GM12864 (cell line): ENCODE results near the gene STK38.

Experiments used
- DNase-seq: peaks from one replicate; pipeline ENCODE4 v3.0.0-alpha.2; 2011; ENCODE audit warnings: low read depth
- H3K4me3 ChIP-seq: 2 replicates; pipeline ENCODE4 v1.5.1; 2011; ENCODE audit warnings: mild to moderate bottlenecking, low read depth, low read length, control low read depth
- CTCF ChIP-seq: IDR thresholded peaks from 2 replicates; pipeline ENCODE4 v1.5.1; 2011; ENCODE audit warnings: low read depth, mild to moderate bottlenecking, moderate library complexity, low read length, control low read depth, inconsistent platforms; ENCODE audit errors: missing control alignments

Gene STK38

GRCh38 chr6:36478051-36478526 lies 69.2 kb downstream of the STK38 start:
- TF ChIP-seq CTCF: no peak
- DNase-seq: no peak
- H3K4me3 ChIP-seq: no peak overlapping the region

- H3K4me3 ChIP-seq: no peak overlapping the region
- DNase-seq: no peak
- TF ChIP-seq CTCF: no peak
Observed at GRCh38 chr6:36469946-36470345, 77.3 kb downstream of the STK38 start.

GRCh38 chr6:36469148-36469661 lies 78.1 kb downstream of the STK38 start:
- no peak for TF ChIP-seq CTCF
- H3K4me3 ChIP-seq: no peak overlapping the region; the same call in 1 of the 2 replicates

GRCh38 chr6:36467625-36468024 lies 79.7 kb downstream of the STK38 start:
- no peak for DNase-seq
- H3K4me3 ChIP-seq: no peak overlapping the region
- no peak for TF ChIP-seq CTCF

More at GRCh38 chr6:36469148-36469661, 78.1 kb downstream of the STK38 start:
- DNase-seq: no peak

GRCh38 chr6:36464233-36464632 lies 83.0 kb downstream of the STK38 start:
- TF ChIP-seq CTCF: no peak
- no peak for DNase-seq

GRCh38 chr6:36463676-36464075 lies 83.6 kb downstream of the STK38 start:
- TF ChIP-seq CTCF: no peak
- DNase-seq: no peak
- H3K4me3 ChIP-seq: no peak overlapping the region

More at GRCh38 chr6:36464233-36464632, 83.0 kb downstream of the STK38 start:
- H3K4me3 ChIP-seq: no peak overlapping the region

GRCh38 chr6:36461646-36462045 lies 85.6 kb downstream of the STK38 start:
- no peak for TF ChIP-seq CTCF
- no peak for DNase-seq
- no peak overlapping the region for H3K4me3 ChIP-seq
